ENCODE results near the gene SOST. TPM values are rescaled to one million over a fixed set of nuclear protein-coding genes. Genes with fewer than 3 reads are reported as not detected.

Gene SOST
- total RNA-seq, 1 experiment from 2014 or later, result not detected

DNA sequence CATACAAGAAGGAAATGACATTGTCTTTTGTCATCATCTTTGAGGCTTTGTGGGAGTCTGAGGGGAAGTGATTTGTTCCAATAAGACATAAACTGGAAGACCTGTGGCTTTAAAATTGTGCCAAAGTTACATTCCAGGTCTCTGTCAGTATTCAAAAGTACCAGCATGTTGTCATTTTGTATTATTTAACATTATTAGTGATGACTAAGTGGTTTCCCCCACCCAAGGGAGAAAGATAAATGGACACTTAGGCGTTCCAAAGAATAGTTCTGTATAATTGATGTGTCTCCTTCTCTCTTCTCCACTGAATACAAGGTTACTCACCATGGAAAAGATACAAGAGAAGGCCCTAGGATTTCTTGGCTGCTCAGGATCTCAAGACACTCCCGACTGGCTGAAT is 25.5 kb upstream of the SOST start:
- Histone ChIP-seq H3K56ac (ENCODE audit: insufficient read length, low read depth, low read length) (no peak overlapping the region), H4K91ac (ENCODE audit: insufficient read length, low read depth, low read length) (no peak overlapping the region), H3K9ac (ENCODE audit: extremely low read depth, insufficient read length, low read length) (no peak overlapping the region), H3K4ac (ENCODE audit: low read depth, low read length) (no peak overlapping the region), H3K14ac (ENCODE audit: insufficient read depth, low read length) (no peak overlapping the region), H2BK15ac (ENCODE audit: low read depth, low read length) (no peak overlapping the region), H4K20me1 (ENCODE audit: control insufficient read depth, insufficient read depth, insufficient read length) (no peaks in the 10 kb centered on the region), H3K23ac (ENCODE audit: insufficient read length, low read depth, low read length) (no peak overlapping the region), H3K27ac (ENCODE audit: insufficient read length, low read depth, low read length) (no peak overlapping the region), H2AFZ (ENCODE audit: low read length) (no peak overlapping the region), H2BK120ac (ENCODE audit: low read depth, low read length, poor library complexity, severe bottlenecking) (no peak overlapping the region), H2BK5ac (ENCODE audit: insufficient read length, low read length) (no peak overlapping the region), H3K18ac (ENCODE audit: insufficient read length, low read depth, low read length) (no peak overlapping the region), H4K8ac (replicated peaks; ENCODE audit: insufficient read length, low read depth, low read length) (no peak overlapping the region), H3K27me3 (ENCODE audit: insufficient read depth, low read length) (no peaks in the 10 kb centered on the region), H4K5ac (ENCODE audit: insufficient read length, low read depth, low read length) (no peak overlapping the region), H2BK12ac (ENCODE audit: insufficient read length, low read depth, low read length) (no peak overlapping the region), H3K79me2 (ENCODE audit: insufficient read depth, low read length) (no peaks in the 10 kb centered on the region), H3K4me1 (ENCODE audit: insufficient read depth, low read length) (no peaks in the 10 kb centered on the region), H3K23me2 (ENCODE audit: insufficient read length, low read depth, low read length, poor library complexity, severe bottlenecking) (peaks cover 4% of the 10 kb centered on the region), H3K79me1 (ENCODE audit: insufficient read depth, low read depth, low read length, poor library complexity, severe bottlenecking) (no peaks in the 10 kb centered on the region), H2BK20ac (ENCODE audit: low read depth, low read length, poor library complexity, severe bottlenecking) (no peak overlapping the region), H3K9me3 (ENCODE audit: control insufficient read depth, low read depth, low read length) (no peaks in the 10 kb centered on the region), H3K4me2 (ENCODE audit: insufficient read depth, insufficient read length, low read length) (no peak overlapping the region), H3T11ph (ENCODE audit: low read length) (no peak overlapping the region), H2AK5ac (ENCODE audit: insufficient read length, low read length) (no peak overlapping the region)
- Mint-ChIP-seq H3K4me1 (peaks cover 11 to 12% of the 10 kb centered on the region in 2 experiments), H3K36me3 (ENCODE audit: insufficient read depth in 1 of 3, low read depth in 3 of 3) (no peaks in the 10 kb centered on the region), H3K4me3 (no peak overlapping the region), H3K9me3 (no peaks in the 10 kb centered on the region), H3K27ac (no peak overlapping the region), H3K27me3 (ENCODE audit: low read depth) (peaks cover 31% of the 10 kb centered on the region)
- DNase-seq, result no peak
- TF ChIP-seq, protein P1, sequence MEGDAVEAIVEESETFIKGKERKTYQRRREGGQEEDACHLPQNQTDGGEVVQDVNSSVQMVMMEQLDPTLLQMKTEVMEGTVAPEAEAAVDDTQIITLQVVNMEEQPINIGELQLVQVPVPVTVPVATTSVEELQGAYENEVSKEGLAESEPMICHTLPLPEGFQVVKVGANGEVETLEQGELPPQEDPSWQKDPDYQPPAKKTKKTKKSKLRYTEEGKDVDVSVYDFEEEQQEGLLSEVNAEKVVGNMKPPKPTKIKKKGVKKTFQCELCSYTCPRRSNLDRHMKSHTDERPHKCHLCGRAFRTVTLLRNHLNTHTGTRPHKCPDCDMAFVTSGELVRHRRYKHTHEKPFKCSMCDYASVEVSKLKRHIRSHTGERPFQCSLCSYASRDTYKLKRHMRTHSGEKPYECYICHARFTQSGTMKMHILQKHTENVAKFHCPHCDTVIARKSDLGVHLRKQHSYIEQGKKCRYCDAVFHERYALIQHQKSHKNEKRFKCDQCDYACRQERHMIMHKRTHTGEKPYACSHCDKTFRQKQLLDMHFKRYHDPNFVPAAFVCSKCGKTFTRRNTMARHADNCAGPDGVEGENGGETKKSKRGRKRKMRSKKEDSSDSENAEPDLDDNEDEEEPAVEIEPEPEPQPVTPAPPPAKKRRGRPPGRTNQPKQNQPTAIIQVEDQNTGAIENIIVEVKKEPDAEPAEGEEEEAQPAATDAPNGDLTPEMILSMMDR (conservative IDR thresholded peaks at IDR 0.05), result no peak
- WGBS (ENCODE audit: extremely low coverage, insufficient read length, low lambda C conversion rate), result no CpG with 5 or more reads among the region's 2 CpGs

Measured in H9 (cell line).